ENCODE results near the gene ZBTB16.

ZBTB16 gene

DNA sequence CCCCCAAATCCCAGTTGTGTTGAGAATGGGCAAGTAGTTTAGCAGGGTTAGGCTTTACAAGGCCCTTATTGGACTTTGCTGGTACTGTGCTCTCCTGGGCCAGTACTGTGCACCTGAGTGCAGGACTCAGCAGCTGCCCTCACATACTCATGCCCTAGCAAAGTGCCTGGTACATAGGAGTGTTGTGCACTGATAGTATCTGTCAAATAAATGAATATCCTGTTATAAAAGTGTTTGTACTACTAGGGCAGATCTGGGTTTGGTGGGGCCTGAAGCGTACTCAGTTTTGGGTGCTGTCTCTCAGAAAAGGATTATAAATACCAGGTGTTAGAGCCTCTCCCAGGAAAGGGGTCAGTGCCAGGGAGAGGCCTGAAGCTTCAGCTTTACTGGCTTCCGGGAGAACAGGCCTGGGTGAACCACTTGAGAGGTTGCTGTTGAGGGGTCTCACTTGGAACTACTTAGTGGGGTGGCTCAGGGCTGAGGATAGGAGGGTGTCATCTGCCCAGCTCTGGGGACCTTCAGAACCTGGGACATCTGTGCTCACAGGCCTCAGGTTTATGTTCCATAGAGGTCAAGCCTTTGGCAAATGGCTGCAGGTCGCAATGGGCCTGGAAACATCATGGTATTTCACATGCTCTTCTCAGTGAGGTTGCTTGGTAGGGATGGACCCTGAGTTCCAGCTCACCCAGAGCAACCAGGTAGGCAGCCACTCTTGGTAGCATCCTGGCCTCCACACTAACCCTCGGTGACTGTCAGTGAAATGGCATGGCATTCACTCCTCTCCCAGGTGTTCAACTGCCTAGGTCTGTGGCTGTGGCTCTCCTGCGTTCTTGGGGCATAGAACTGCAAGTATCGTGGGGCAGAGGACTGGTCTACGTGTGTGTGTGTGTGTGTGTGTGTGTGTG is 106.1 kb downstream of the ZBTB16 start:
- no peak for TF ChIP-seq ZNF274 (IDR thresholded peaks at IDR 0.05; ENCODE audit: low read depth, low read length)
- H3K4me3 ChIP-seq (ENCODE audit: low read length) = no peak overlapping the region

DNA sequence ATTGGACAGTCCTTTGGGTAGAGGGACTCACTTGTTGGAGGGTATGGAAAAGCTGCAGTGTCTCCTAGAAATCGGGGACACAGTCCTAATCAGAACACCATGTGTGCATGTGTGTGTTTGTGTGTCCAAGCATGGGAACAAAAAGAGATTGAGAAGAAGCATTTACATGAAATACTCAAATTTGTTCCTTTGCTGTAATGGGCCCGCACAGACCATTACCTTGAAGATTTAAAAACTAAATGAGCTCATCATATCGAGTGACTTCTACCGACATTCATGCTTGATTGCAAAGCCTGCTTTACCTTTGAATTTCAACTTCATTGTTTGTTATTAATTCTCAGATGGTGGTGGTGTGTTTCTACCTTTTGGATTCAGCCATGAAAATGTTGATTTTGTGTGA is 106.9 kb downstream of the ZBTB16 start:
- H3K4me3 ChIP-seq (ENCODE audit: low read length) = no peak overlapping the region
- no peak for TF ChIP-seq ZNF274 (IDR thresholded peaks at IDR 0.05; ENCODE audit: low read depth, low read length)

DNA sequence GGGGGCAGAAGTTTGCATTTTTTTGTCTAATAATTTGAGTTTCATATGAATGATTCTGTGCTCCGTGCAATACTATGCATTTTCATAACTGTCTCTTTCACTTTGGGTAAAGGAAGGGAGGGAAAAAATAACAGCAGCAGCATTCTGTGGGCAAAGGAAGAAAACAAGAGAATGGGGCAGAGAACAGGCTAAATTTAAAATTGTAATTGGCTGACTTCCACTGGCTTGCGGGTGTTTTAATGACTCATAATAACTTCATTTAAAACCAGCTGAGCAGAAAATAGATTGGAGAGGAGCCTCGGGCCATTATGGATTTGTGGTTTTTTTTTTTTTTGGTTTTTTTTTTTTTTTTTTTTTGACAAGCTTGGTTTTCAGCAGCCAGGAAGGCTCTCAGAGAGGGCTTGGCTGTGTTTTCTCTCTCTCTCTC is 107.4 kb downstream of the ZBTB16 start:
- no peak overlapping the region for H3K4me3 ChIP-seq (ENCODE audit: low read length)
- no peak for TF ChIP-seq ZNF274 (IDR thresholded peaks at IDR 0.05; ENCODE audit: low read depth, low read length)

DNA sequence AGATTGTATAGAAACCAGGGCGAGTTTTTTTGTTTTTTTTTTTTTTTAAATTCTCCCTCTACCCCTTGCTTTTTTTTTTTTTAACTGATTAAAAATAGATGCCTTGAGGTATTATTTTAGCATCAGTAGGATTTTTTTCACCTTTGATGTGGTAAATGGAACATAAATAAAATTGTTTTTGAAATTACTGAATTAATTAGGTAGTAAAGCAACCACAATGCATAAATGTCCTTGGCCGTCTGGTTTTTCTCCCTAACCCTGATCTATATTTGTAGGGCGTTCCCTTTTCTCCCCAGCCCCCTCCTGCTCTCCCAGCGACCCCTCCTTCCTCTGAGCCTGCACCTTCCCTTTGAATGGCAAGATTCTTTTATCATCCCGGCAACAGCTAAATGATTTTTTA is 107.8 kb downstream of the ZBTB16 start:
- H3K4me3 ChIP-seq (ENCODE audit: low read length) = no peak overlapping the region

DNA sequence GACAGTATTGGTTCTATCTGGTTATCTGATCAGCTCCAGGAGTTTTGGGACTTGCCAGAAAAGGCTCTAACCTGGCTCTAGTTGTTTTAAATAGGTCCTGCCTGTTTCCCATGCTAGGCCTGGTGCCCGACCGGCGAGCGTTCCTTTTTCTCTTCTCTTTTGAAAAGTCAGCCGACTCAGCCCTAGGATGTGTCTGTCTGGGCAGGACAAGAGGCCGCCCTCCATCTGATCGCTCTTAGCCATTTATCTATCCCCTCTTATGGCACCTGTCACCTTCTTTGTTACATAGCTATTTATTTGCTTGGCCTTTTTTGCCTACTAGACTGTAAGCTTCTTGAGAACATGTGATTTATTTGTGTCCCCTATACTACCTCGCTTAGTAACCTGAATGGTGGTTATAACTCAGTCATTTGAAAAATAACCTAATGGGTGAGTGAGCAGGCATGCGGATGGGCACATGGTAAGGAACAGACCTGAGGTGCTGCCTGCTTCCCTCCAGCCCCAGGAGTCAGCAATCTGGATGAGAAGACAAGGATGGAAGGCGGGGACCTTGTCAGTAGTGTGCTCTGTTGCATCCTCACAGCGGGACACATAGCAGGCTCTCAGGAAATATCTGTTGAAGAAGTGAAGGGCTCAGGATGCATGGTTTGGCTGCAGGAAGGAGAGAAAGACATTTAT is 108.4 kb downstream of the ZBTB16 start:
- H3K4me3 ChIP-seq (ENCODE audit: low read length) = no peak overlapping the region
- TF ChIP-seq ZNF274 (IDR thresholded peaks at IDR 0.05; ENCODE audit: low read depth, low read length) = no peak

More for the DNA sequence above, 107.8 kb downstream of the ZBTB16 start:
- TF ChIP-seq ZNF274 (IDR thresholded peaks at IDR 0.05; ENCODE audit: low read depth, low read length) = no peak

DNA sequence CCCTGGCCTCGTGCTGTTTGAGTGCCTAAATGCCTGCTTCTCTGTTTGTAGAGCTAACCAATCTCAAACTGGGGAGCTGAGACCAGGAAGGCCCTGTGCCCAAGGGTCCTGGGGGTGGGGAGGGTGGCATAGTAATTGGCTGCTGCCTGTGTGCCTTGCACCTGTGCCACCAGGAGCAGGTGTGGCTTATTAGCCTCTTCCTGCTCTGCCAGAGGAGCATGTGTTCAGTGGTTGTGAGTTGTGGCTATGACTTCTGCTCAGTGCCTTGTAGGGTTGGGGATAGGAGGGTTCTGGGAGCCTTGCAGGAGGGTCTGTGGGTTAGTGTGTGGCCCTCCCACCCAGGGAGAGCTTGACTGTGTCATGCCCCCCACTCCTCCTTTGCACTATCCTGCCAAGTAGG is 109.2 kb downstream of the ZBTB16 start:
- no peak overlapping the region for H3K4me3 ChIP-seq (ENCODE audit: low read length)
- TF ChIP-seq ZNF274 (IDR thresholded peaks at IDR 0.05; ENCODE audit: low read depth, low read length) = no peak

DNA sequence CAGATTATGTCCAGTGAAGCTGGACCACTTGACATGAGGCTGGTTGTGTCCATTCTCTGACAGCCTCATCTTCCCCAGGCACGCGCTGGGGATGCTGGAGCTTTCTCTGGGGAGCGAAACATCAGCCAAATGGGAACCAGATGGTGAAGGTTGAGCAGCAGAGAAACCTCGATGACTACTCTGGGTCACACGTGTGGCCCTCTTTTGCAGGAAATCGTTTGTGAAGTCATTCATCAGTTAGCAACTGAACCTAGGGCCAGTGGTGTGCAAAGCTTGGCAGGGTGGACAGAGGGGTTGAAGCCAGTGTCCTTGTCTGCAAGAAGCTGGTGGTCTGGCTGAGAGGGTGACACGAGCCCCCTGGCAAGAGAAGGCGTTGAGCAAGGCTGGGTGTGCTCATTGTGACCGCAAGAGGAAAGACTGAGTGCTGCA is 109.8 kb downstream of the ZBTB16 start:
- no peak for TF ChIP-seq ZNF274 (IDR thresholded peaks at IDR 0.05; ENCODE audit: low read depth, low read length)

DNA sequence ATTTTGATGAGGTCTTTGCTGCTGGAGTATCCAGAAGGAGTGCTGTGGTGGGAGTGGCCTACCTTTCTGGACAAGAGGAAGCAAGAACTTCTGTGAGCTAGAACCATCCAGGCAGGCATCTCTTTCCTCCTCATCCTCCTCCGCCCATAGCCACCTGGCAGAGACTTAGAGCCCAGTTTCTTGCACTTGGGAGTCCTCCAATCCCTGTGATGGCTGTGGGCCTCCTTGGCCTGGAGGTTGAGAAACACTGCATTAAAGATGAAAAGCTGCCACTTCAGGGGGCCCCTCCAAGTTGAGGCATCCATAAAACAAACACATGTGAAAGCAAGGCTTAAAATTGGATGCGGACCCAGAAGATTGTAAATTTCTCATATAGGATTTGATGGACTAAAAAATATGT is 110.3 kb downstream of the ZBTB16 start:
- H3K4me3 ChIP-seq (ENCODE audit: low read length) = no peak overlapping the region
- TF ChIP-seq ZNF274 (IDR thresholded peaks at IDR 0.05; ENCODE audit: low read depth, low read length) = no peak

More for the DNA sequence above, 109.8 kb downstream of the ZBTB16 start:
- H3K4me3 ChIP-seq (ENCODE audit: low read length) = no peak overlapping the region

DNA sequence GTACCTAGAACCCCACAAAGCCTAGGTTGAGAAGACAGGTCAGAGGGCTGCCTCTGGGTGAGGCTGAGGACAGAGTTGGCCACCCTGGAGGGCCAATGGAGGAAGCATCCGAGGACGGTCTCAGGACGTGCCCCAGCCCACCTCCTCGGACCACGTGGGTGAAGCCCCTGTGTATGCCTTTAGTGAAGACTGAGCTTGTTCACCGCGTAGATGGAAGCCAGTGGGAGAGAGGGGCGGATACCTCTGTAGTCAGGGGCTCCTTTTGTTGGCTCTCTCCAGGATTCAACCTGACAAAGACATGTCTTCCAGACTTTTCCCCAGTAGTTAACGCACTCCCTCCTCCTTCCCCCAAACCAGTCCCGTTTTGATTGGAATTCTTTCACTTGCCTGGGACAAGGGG is 110.7 kb downstream of the ZBTB16 start:
- H3K4me3 ChIP-seq (ENCODE audit: low read length) = no peak overlapping the region
- TF ChIP-seq ZNF274 (IDR thresholded peaks at IDR 0.05; ENCODE audit: low read depth, low read length) = no peak

DNA sequence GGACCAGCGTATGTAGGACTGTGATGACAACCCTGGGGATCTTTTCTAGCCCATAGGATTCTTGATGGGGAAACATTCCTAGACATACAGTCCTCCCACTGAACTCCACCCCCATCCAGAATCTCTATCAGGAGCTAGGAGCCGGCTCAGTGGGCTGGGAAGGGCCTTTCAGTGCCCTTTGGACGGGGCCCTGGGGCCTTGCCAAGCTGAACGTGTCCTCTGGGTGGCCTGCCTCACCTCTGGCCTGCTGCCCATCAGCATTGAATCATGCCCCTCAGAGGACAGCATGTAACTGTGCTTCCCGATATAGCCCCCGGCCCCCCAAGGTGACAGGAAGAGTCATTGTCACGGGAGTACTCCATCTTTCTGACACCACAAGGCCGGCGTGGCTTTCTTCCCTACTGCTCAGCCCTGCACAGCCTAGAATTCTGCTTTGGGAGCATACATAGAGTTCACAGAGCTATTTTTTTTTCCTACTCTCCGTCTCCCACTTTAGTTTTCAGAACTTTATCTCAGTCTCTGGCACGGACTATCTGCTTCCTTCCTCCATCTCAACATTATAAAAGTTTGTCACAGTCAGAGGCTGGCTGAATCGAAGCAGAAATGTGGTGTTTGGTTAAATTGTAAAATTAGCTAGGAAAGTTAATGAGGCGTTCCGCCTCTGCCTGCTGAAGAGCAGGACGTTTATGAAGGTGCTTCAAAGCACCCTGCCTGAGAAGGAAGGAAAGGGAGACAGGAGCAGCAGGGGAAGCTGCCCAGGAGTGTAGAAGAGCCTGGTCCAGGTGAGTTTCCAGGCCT is 111.9 kb downstream of the ZBTB16 start:
- TF ChIP-seq ZNF274 (IDR thresholded peaks at IDR 0.05; ENCODE audit: low read depth, low read length) = no peak
- no peak overlapping the region for H3K4me3 ChIP-seq (ENCODE audit: low read length)

DNA sequence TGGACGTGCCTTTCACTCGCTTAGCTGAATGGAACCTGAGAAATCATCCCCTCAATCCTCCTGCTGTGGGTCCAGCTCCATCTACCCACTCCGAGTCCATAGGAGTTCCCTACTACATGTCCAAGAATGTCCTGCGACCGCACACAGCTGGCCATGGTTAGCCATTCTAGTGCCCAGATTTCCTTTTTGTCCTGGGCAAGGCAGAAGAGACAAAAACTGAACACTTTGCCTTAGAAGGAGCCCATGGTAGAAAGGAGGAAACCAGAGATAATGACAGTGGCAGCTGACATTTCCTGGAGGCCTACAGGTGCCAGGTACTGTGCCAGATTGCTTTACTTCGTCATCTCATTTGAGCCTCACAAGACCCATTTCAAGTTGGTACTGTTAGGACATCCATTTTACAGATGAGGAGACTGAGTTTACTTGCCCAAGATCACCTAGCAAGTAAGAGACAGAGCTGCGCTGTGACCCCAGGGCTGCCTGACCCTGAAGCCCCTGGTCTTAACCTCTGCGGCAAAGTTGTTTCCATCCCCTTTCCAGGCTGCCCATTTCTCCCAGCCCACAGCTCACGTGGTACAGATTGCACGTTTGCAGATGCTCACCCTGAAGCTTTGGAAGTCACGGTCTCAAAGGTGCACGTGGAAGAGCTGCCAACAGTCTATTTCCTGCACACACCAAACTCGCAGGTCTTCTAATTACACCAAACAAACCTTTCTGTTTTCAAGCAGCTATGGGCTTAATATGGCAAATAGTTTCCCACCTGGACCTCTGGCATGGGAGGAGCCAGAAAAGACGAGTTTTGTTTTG is 112.7 kb downstream of the ZBTB16 start:
- no peak overlapping the region for H3K4me3 ChIP-seq (ENCODE audit: low read length)
- TF ChIP-seq ZNF274 (IDR thresholded peaks at IDR 0.05; ENCODE audit: low read depth, low read length) = no peak

DNA sequence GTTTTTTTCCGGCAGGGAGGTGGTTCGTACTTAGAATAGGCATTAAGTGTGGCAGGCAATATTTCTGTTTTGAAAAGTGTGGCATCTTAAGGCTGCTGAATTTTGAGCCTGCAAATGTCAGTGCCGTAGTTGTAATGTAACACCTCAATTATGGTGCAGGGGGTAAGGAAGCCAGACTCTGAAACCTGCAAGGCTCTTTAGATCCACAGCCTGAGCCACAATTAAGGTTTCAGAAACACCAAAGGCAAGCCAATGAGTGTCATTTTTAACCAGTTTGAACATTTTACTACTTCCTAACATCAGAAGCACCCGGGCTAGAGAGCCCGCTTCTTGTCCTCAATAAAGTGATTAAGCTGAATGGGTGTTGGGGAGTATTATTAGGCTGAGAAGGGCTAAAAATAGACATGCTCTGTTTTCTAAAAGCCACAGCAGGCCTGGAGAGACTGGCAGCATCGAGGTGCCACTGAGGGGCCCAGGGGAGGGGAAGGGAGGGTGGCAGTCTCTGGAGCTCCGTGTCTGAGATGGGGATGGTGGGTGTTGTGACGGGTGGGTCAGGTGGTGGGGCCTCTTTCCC is 113.4 kb downstream of the ZBTB16 start:
- TF ChIP-seq ZNF274 (IDR thresholded peaks at IDR 0.05; ENCODE audit: low read depth, low read length) = no peak
- no peak overlapping the region for H3K4me3 ChIP-seq (ENCODE audit: low read length)

DNA sequence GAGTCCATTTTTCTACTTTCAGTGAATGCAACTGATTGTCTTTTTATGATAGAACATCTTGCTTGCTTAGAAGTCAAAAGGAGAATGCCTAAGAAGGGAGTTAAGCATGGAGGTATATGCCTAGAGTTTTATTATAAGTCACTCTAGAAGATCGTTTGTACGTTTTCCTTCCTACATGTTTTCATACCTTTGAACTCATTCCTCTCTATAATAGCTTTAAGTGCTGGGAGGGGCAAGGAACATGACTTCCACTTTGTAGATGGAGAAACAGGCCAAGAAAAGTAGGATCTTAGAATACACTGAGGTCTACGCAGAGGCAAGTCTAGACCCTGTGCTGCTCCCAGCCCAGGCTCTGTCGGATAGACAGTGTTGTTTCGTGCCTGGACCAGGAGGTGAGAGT is 114.3 kb downstream of the ZBTB16 start:
- TF ChIP-seq ZNF274 (IDR thresholded peaks at IDR 0.05; ENCODE audit: low read depth, low read length) = no peak
- H3K4me3 ChIP-seq (ENCODE audit: low read length) = no peak overlapping the region

Data from GM08714 (cell line).